ENCODE data around the gene CAPN6. TPM values are rescaled to one million over a fixed set of nuclear protein-coding genes. Genes with fewer than 3 reads are reported as not detected.

CAPN6 gene
- total RNA-seq, 4 donors from 2014 or later = 0.48 to 1.2 (median 0.59) TPM

GRCh38 chrX:111282139-111282538 is 11.9 kb upstream of the CAPN6 start:
- no peak for TF ChIP-seq POLR2AphosphoS5 (IDR thresholded peaks at IDR 0.05)
- WGBS = 77% methylated on average over 6 of the region's 6 CpGs

DNA sequence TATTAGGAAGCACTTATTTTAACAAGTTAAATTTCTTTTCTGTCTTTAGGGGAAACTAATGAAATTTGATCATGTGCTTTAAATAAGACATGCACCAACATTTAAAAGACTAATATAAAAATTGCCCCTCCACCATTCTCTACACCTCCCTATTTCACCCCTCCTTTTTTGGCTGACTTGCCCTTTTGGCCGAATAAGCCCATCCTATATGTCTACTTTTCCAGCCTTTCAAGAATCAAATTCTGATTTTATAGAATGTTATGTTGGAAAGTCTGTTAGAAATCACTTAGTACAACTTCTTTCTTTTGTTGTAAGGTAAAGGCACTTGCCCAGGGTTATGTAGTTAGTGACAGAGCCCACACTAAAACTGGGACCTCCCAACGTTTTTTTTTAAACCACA is 1.8 kb downstream of the CAPN6 start:
- Histone ChIP-seq H3K4me3 (no peak overlapping the region), H3K27me3 (no peaks in the 10 kb centered on the region), H3K27ac (no peak overlapping the region), H3K36me3 (no peaks in the 10 kb centered on the region), H3K9me3 (no peaks in the 10 kb centered on the region), H3K4me1 (no peaks in the 10 kb centered on the region)
- TF ChIP-seq POLR2A (IDR thresholded peaks at IDR 0.05) (no peak), CTCF (IDR thresholded peaks at IDR 0.05) (no peak)
- WGBS = 33% methylated on average over 2 of the region's 2 CpGs
- DNase-seq (ENCODE audit: low spot score in 2 of 2) = no peak

More at GRCh38 chrX:111282139-111282538, 11.9 kb upstream of the CAPN6 start:
- Histone ChIP-seq H3K4me1 (no peaks in the 10 kb centered on the region), H3K27ac (no peak overlapping the region), H3K9me3 (no peaks in the 10 kb centered on the region), H3K27me3 (no peaks in the 10 kb centered on the region), H3K4me3 (no peak overlapping the region), H3K36me3 (no peaks in the 10 kb centered on the region)
- DNase-seq (ENCODE audit: low spot score in 2 of 2) = no peak

DNA sequence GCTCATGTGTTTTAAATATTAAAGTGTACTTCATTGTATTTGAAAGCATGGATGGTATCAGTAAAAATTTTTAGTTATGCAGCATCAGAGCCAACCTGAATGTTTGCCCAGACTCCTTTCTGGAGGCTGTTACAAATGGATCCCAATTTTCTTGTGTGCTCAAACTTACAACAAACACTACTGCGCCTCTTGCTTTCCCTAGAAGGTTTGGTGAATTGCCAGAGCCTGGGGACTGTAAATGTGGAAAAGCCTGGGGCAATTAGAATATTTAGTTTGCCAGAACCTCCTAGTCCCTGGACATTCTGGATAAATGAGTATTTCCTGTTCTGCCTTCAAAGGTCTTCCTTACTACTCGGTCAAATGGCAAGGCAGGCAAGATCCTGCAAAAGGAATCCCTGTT is 4.8 kb downstream of the CAPN6 start:
- Histone ChIP-seq H3K36me3 (no peaks in the 10 kb centered on the region), H3K4me1 (no peaks in the 10 kb centered on the region), H3K27me3 (no peaks in the 10 kb centered on the region), H3K9me3 (no peaks in the 10 kb centered on the region), H3K4me3 (no peak overlapping the region), H3K27ac (no peak overlapping the region)
- 43% methylated on average over 2 of the region's 2 CpGs for WGBS
- TF ChIP-seq POLR2A (IDR thresholded peaks at IDR 0.05) (no peak), POLR2AphosphoS5 (IDR thresholded peaks at IDR 0.05) (no peak), EP300 (IDR thresholded peaks at IDR 0.05) (no peak), CTCF (IDR thresholded peaks at IDR 0.05) (no peak)
- no peak for DNase-seq (ENCODE audit: low spot score in 2 of 2)

GRCh38 chrX:111264385-111264784 is 5.9 kb downstream of the CAPN6 start:
- Histone ChIP-seq H3K4me1 (no peaks in the 10 kb centered on the region), H3K9me3 (no peaks in the 10 kb centered on the region), H3K36me3 (no peaks in the 10 kb centered on the region), H3K27ac (no peak overlapping the region), H3K27me3 (no peaks in the 10 kb centered on the region), H3K4me3 (no peak overlapping the region)
- DNase-seq (ENCODE audit: low spot score in 2 of 2) = no peak
- WGBS = 61% methylated on average over 2 of the region's 2 CpGs
- no peak for TF ChIP-seq POLR2AphosphoS5 (IDR thresholded peaks at IDR 0.05)
- no peak for TF ChIP-seq EP300 (IDR thresholded peaks at IDR 0.05)
- no peak for TF ChIP-seq CTCF (IDR thresholded peaks at IDR 0.05)
- TF ChIP-seq POLR2A (IDR thresholded peaks at IDR 0.05) = no peak

GRCh38 chrX:111262086-111262485 is 8.2 kb downstream of the CAPN6 start:
- no peak for DNase-seq (ENCODE audit: low spot score in 2 of 2)
- no peaks in the 10 kb centered on the region for H3K36me3 ChIP-seq
- no peaks in the 10 kb centered on the region for H3K27me3 ChIP-seq
- H3K4me3 ChIP-seq = no peak overlapping the region
- 45% methylated on average over 3 of the region's 3 CpGs for WGBS
- no peak overlapping the region for H3K27ac ChIP-seq
- H3K9me3 ChIP-seq = no peaks in the 10 kb centered on the region
- no peak for TF ChIP-seq CTCF (IDR thresholded peaks at IDR 0.05)
- TF ChIP-seq EP300 (IDR thresholded peaks at IDR 0.05) = no peak
- TF ChIP-seq POLR2AphosphoS5 (IDR thresholded peaks at IDR 0.05) = no peak
- TF ChIP-seq POLR2A (IDR thresholded peaks at IDR 0.05) = no peak
- H3K4me1 ChIP-seq = no peaks in the 10 kb centered on the region

- WGBS = 51% methylated on average over 3 of the region's 3 CpGs
- TF ChIP-seq CTCF (IDR thresholded peaks at IDR 0.05) = no peak
- no peak for TF ChIP-seq POLR2A (IDR thresholded peaks at IDR 0.05)
- no peak for TF ChIP-seq POLR2AphosphoS5 (IDR thresholded peaks at IDR 0.05)
- no peak for TF ChIP-seq EP300 (IDR thresholded peaks at IDR 0.05)
Measured at GRCh38 chrX:111260451-111260850, 9.8 kb downstream of the CAPN6 start.

More at GRCh38 chrX:111260451-111260850, 9.8 kb downstream of the CAPN6 start:
- no peaks in the 10 kb centered on the region for H3K9me3 ChIP-seq
- no peak for DNase-seq (ENCODE audit: low spot score in 2 of 2)
- H3K27ac ChIP-seq = no peak overlapping the region
- H3K4me1 ChIP-seq = no peaks in the 10 kb centered on the region
- H3K27me3 ChIP-seq = no peaks in the 10 kb centered on the region
- no peak overlapping the region for H3K4me3 ChIP-seq
- no peaks in the 10 kb centered on the region for H3K36me3 ChIP-seq
